ENCODE results near the gene PDE6B.

The PDE6B gene

GRCh38 chr4:602559-602942 lies 22.8 kb upstream of the PDE6B start:
- Histone ChIP-seq H3K36me3 (ENCODE audit: control insufficient read depth in 1 of 2, insufficient read depth in 2 of 2, low read length in 2 of 2) (no peaks in the 10 kb centered on the region), H3K4me3 (ENCODE audit: low read depth in 1 of 2, low read length in 2 of 2) (no peak overlapping the region), H3K4me1 (ENCODE audit: control insufficient read depth in 1 of 2, insufficient read depth in 2 of 2, low read length in 2 of 2) (no peaks in the 10 kb centered on the region), H3K27me3 (ENCODE audit: low read depth, low read length) (no peaks in the 10 kb centered on the region), H3K9me3 (ENCODE audit: control insufficient read depth in 1 of 2, low read length in 2 of 2) (no peaks in the 10 kb centered on the region), H3K27ac (ENCODE audit: low read length) (no peak overlapping the region)

GRCh38 chr4:604131-604530 lies 21.2 kb upstream of the PDE6B start:
- Histone ChIP-seq H3K4me3 (ENCODE audit: low read depth in 1 of 2, low read length in 2 of 2) (no peak overlapping the region), H3K27ac (ENCODE audit: low read length) (no peak overlapping the region), H3K9me3 (ENCODE audit: control insufficient read depth in 1 of 2, low read length in 2 of 2) (no peaks in the 10 kb centered on the region), H3K4me1 (ENCODE audit: control insufficient read depth in 1 of 2, insufficient read depth in 2 of 2, low read length in 2 of 2) (no peaks in the 10 kb centered on the region), H3K36me3 (ENCODE audit: control insufficient read depth in 1 of 2, insufficient read depth in 2 of 2, low read length in 2 of 2) (no peaks in the 10 kb centered on the region), H3K27me3 (ENCODE audit: low read depth, low read length) (no peaks in the 10 kb centered on the region)

GRCh38 chr4:605702-606425 lies 19.5 kb upstream of the PDE6B start:
- H3K4me3 ChIP-seq (ENCODE audit: low read depth in 1 of 2, low read length in 2 of 2): no peak overlapping the region
- H3K27ac ChIP-seq (ENCODE audit: low read length): no peak overlapping the region
- H3K36me3 ChIP-seq (ENCODE audit: control insufficient read depth in 1 of 2, insufficient read depth in 2 of 2, low read length in 2 of 2): no peaks in the 10 kb centered on the region
- no peaks in the 10 kb centered on the region for H3K27me3 ChIP-seq (ENCODE audit: low read depth, low read length)
- no peaks in the 10 kb centered on the region for H3K9me3 ChIP-seq (ENCODE audit: control insufficient read depth in 1 of 2, low read length in 2 of 2)
- H3K4me1 ChIP-seq (ENCODE audit: control insufficient read depth in 1 of 2, insufficient read depth in 2 of 2, low read length in 2 of 2): no peaks in the 10 kb centered on the region

GRCh38 chr4:608236-608635 lies 17.1 kb upstream of the PDE6B start:
- H3K27me3 ChIP-seq (ENCODE audit: low read depth, low read length): no peaks in the 10 kb centered on the region
- H3K4me1 ChIP-seq (ENCODE audit: control insufficient read depth in 1 of 2, insufficient read depth in 2 of 2, low read length in 2 of 2): no peaks in the 10 kb centered on the region
- no peaks in the 10 kb centered on the region for H3K36me3 ChIP-seq (ENCODE audit: control insufficient read depth in 1 of 2, insufficient read depth in 2 of 2, low read length in 2 of 2)
- no peaks in the 10 kb centered on the region for H3K9me3 ChIP-seq (ENCODE audit: control insufficient read depth in 1 of 2, low read length in 2 of 2)
- H3K27ac ChIP-seq (ENCODE audit: low read length): no peak overlapping the region
- H3K4me3 ChIP-seq (ENCODE audit: low read depth in 1 of 2, low read length in 2 of 2): no peak overlapping the region

GRCh38 chr4:609400-610050 lies 15.8 kb upstream of the PDE6B start:
- Histone ChIP-seq H3K36me3 (ENCODE audit: control insufficient read depth in 1 of 2, insufficient read depth in 2 of 2, low read length in 2 of 2) (no peaks in the 10 kb centered on the region), H3K9me3 (ENCODE audit: control insufficient read depth in 1 of 2, low read length in 2 of 2) (no peaks in the 10 kb centered on the region), H3K4me3 (ENCODE audit: low read depth in 1 of 2, low read length in 2 of 2) (no peak overlapping the region), H3K27me3 (ENCODE audit: low read depth, low read length) (no peaks in the 10 kb centered on the region), H3K27ac (ENCODE audit: low read length) (no peak overlapping the region), H3K4me1 (ENCODE audit: control insufficient read depth in 1 of 2, insufficient read depth in 2 of 2, low read length in 2 of 2) (no peaks in the 10 kb centered on the region)

- H3K27ac ChIP-seq (ENCODE audit: low read length): no peak overlapping the region
- no peaks in the 10 kb centered on the region for H3K27me3 ChIP-seq (ENCODE audit: low read depth, low read length)
- no peaks in the 10 kb centered on the region for H3K4me1 ChIP-seq (ENCODE audit: control insufficient read depth in 1 of 2, insufficient read depth in 2 of 2, low read length in 2 of 2)
These were observed 14.7 kb upstream of the PDE6B start for GRCh38 chr4:610411-611261.

GRCh38 chr4:612052-612748 lies 13.2 kb upstream of the PDE6B start:
- H3K4me3 ChIP-seq (ENCODE audit: low read depth in 1 of 2, low read length in 2 of 2): no peak overlapping the region
- H3K27ac ChIP-seq (ENCODE audit: low read length): no peak overlapping the region
- H3K9me3 ChIP-seq (ENCODE audit: control insufficient read depth in 1 of 2, low read length in 2 of 2): no peaks in the 10 kb centered on the region
- H3K36me3 ChIP-seq (ENCODE audit: control insufficient read depth in 1 of 2, insufficient read depth in 2 of 2, low read length in 2 of 2): no peaks in the 10 kb centered on the region
- H3K4me1 ChIP-seq (ENCODE audit: control insufficient read depth in 1 of 2, insufficient read depth in 2 of 2, low read length in 2 of 2): no peaks in the 10 kb centered on the region
- H3K27me3 ChIP-seq (ENCODE audit: low read depth, low read length): no peaks in the 10 kb centered on the region

More at GRCh38 chr4:610411-611261, 14.7 kb upstream of the PDE6B start:
- no peaks in the 10 kb centered on the region for H3K9me3 ChIP-seq (ENCODE audit: control insufficient read depth in 1 of 2, low read length in 2 of 2)
- H3K4me3 ChIP-seq (ENCODE audit: low read depth in 1 of 2, low read length in 2 of 2): no peak overlapping the region
- H3K36me3 ChIP-seq (ENCODE audit: control insufficient read depth in 1 of 2, insufficient read depth in 2 of 2, low read length in 2 of 2): no peaks in the 10 kb centered on the region

GRCh38 chr4:612749-613125 lies 12.6 kb upstream of the PDE6B start:
- Histone ChIP-seq H3K9me3 (ENCODE audit: control insufficient read depth in 1 of 2, low read length in 2 of 2) (no peaks in the 10 kb centered on the region), H3K4me3 (ENCODE audit: low read depth in 1 of 2, low read length in 2 of 2) (no peak overlapping the region), H3K36me3 (ENCODE audit: control insufficient read depth in 1 of 2, insufficient read depth in 2 of 2, low read length in 2 of 2) (no peaks in the 10 kb centered on the region), H3K4me1 (ENCODE audit: control insufficient read depth in 1 of 2, insufficient read depth in 2 of 2, low read length in 2 of 2) (no peaks in the 10 kb centered on the region), H3K27ac (ENCODE audit: low read length) (no peak overlapping the region), H3K27me3 (ENCODE audit: low read depth, low read length) (no peaks in the 10 kb centered on the region)

- Histone ChIP-seq H3K27me3 (ENCODE audit: low read depth, low read length) (no peaks in the 10 kb centered on the region), H3K36me3 (ENCODE audit: control insufficient read depth in 1 of 2, insufficient read depth in 2 of 2, low read length in 2 of 2) (no peaks in the 10 kb centered on the region), H3K9me3 (ENCODE audit: control insufficient read depth in 1 of 2, low read length in 2 of 2) (no peaks in the 10 kb centered on the region), H3K4me1 (ENCODE audit: control insufficient read depth in 1 of 2, insufficient read depth in 2 of 2, low read length in 2 of 2) (no peaks in the 10 kb centered on the region), H3K4me3 (ENCODE audit: low read depth in 1 of 2, low read length in 2 of 2) (no peak overlapping the region), H3K27ac (ENCODE audit: low read length) (no peak overlapping the region)
These were observed 12.2 kb upstream of the PDE6B start for GRCh38 chr4:613126-613525.

- Histone ChIP-seq H3K27ac (ENCODE audit: low read length) (no peak overlapping the region), H3K36me3 (ENCODE audit: control insufficient read depth in 1 of 2, insufficient read depth in 2 of 2, low read length in 2 of 2) (no peaks in the 10 kb centered on the region), H3K4me3 (ENCODE audit: low read depth in 1 of 2, low read length in 2 of 2) (no peak overlapping the region), H3K4me1 (ENCODE audit: control insufficient read depth in 1 of 2, insufficient read depth in 2 of 2, low read length in 2 of 2) (no peaks in the 10 kb centered on the region), H3K9me3 (ENCODE audit: control insufficient read depth in 1 of 2, low read length in 2 of 2) (no peaks in the 10 kb centered on the region), H3K27me3 (ENCODE audit: low read depth, low read length) (no peaks in the 10 kb centered on the region)
These were observed 9.3 kb upstream of the PDE6B start for GRCh38 chr4:616091-616490.
